Skeletal muscle cell (primary cell): ENCODE data around the gene FZD4.
"Not testable (repeated sequence)": the region's sequence is repeated elsewhere in the genome, so short reads cannot be mapped to it uniquely, and the experiment has no call there.

Source experiments
- DNase-seq: peaks from one replicate; pipeline ENCODE4 v3.0.0-alpha.2; 2010; ENCODE audit warnings: low read depth
- H3K4me3 ChIP-seq: 2 replicates; pipeline ENCODE4 v1.5.1; 2011; ENCODE audit warnings: low read depth, mild to moderate bottlenecking, control low read depth, low read length, moderate library complexity

FZD4 gene

DNA sequence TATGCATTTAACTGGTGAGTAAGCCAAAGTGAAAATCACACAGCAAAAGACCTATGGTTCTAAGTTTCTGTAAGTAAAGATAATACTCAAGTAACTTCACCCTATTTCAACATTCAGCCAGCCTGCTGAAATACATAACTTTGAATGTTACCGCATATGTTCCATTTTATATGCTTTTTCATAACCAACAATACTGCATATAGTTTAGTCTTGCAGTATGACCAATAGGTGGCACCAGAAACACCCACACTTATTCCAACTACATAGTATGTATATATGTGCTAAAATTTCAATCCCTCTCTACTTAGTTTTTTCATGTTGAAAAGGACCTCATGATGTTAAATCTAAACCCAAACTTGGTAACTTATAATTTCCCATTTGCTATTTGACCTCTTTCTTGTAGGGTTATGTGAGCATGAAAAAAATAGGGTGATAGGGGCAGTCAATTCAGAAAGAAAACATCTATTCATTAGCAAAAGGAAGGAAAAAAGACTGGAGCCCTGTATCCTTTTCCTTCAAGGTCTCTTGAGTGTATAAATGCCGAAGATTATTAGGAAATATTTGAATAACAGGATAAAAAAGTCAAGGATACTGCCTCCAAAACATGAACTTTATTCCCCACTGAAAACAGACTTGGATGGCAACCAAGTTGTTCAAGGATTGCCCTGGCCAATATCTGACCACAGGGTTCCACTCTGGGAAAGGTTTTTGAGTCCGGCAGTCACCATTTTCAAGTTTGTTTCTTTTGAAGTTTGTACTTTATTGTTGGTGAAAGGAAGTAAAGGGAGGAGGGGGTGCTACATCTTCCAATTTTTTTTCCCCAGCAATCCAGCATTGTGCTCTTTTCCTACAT, 23.8 kb upstream of the FZD4 start:
- H3K4me3 ChIP-seq = no peak overlapping the region
- DNase-seq = no peak

DNA sequence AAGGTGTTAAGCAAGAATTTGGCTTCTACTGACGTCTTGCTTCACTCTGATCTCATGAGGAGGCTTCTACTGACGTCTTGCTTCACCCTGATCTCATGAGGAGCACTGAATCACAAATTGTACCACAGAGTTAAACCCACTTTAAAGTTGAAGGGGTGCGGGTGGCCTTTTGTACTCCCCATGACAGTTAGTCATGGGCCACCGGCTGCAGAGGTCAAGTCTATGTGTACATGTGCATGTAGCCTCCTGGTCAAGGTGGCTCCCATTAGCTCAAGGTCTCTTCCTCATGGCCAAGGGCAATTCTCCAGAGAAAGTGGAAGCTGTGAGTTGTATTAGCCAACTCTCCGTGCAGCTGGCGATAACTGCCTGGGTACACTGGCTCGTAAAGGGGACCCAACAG, 23.1 kb upstream of the FZD4 start:
- H3K4me3 ChIP-seq = no peak overlapping the region
- no peak for DNase-seq

DNA sequence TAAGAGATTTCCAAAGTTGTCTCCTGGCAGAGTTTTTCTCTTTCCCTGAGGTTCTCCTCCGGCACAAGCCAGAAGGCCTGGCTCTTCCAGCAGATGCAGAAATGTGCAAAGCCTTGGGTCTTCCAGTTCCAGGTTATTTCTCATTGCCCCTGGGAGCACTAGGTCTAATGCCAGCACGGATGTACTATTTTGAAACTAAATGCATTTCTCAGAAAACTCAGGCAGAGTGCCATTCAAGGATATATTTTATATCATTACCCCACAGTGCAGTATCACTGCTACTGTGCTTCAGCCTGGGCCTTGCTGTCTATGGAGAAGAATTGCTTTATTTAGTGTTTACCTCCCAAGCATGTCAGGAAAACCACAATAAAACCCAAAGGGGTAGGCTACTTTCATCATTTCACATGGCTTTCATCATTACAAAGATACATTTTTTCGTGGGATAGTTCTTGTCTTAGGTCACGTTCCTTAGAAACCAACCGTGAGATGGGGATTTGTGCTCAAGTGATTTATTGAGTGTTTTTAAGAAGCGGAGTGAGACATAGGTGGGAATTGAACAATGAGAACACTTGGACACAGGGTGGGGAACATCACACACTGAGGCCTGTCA, 22.4 kb upstream of the FZD4 start:
- no peak overlapping the region for H3K4me3 ChIP-seq
- no peak for DNase-seq

DNA sequence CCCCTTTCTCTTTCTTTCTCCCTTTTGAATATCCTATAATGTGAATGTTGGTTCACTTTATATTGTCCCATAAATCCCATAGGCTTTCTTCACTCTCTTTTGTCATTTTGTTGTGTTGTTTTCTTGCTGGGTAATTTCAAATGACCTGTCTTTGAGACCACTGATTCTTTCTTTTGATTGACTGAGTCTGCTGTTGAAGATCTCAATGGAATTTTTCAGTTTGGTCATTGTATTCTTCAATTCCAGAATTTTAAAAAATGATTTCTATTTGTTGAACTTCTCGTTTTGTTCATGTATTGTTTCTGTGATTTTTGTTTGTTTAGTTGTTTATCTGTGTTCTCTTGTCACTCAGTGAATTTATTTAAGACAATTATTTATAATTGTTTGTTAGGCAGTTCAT, 17.5 kb upstream of the FZD4 start:
- no peak overlapping the region for H3K4me3 ChIP-seq
- no peak for DNase-seq

DNA sequence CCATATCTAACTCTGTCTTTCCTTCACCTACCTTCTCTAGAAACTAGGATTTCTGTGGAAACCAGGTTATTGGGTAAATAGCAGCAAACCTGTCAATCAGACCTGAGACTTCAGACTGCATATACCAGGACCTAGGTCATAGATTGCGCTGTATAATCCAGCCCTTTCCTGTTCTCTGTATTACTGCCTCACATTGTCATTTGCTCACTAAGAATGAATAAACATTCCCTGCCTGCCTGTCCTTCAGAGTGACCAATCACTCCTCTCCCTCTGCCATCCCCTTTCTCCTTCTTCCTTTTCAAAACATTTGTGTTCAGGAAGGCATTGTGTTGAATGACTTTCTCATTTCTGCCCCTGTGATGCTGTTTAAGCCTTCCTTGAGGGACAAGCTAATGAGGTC, 14.1 kb upstream of the FZD4 start:
- DNase-seq = no peak
- no peak overlapping the region for H3K4me3 ChIP-seq

DNA sequence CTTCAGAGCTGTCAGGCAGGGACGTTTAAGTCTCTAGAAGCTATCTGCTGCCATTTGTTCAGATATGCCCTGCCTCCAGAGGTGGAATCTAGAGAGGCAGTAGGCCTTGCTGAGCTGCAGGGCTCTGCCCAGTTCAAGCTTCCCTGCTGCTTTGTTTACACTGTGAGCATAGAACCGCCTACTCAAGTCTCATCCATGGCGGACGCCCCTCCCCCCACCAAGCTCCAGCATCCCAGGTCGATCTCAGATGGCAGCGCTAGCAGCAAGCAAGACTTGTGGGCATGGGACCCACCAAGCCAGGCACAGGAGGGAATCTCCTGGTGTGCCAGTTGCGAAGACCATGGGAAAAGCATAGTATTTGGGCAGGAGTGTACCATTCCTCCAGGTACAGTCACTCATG, 12.4 kb upstream of the FZD4 start:
- DNase-seq, H3K4me3 ChIP-seq: not testable (repeated sequence)

DNA sequence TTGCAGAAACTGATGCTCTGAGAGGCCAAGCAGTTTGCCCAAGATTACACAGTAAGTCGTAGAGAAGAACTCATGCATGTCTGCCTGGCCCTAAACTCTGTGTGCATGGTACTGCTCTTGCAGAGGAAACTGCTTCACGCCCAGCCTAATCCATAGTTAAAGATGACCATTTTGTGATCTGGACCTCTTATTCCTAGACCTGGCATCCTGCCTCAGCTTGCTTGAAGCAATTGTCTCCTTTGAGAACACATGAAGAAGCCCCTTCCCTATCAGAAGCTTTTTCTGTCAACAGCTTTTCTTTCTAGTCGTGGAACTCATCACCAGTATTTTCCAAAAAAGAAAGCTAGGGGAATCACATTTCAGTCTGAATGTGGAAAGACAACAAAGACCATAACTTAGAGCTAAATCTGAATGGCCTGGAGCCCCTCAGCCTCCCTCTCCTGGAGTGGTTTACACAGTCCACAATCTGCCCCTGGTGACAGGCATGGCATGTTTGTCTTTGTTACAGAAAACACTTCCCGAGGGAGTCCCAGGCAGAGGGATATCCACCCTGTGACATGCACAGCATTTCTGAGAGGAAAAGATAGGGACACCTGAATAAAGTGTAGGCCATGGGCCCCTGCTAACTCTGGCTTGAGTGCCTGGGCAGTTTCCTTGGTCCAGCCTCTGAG, 2.9 kb upstream of the FZD4 start:
- H3K4me3 ChIP-seq = no peak overlapping the region
- no peak for DNase-seq

DNA sequence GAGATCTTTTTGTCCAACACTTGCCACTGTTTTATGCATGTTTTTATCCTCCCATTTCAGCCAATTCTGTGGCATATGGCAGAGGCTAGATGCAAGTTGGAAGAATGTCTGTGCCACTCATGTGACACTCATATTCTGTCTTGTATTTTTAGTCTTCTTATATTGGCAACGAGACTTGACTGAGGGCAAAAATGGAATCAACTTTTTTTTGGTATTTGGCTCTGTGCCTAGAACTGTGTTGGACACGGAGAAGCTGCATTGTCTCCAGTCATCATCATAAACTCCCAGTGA, 1.7 kb upstream of the FZD4 start:
- no peak for DNase-seq

DNA sequence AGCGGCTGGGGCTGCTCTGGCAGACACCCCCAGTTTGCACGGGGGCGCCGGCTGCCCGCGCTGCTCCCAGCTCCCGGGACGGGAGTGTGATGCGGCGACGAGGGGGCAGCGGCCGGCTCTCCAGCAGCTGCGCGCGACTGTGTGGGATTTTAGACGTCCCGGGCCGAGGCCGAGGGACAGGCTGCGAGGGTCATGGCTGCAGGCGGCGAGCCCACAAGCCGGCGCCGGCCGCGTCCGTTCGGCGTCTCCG, 159 bp downstream of the FZD4 start:
- H3K4me3 ChIP-seq = peak overlapping the region; percentile 78
- no peak for DNase-seq

More for the DNA sequence above, 1.7 kb upstream of the FZD4 start:
- no peak overlapping the region for H3K4me3 ChIP-seq

DNA sequence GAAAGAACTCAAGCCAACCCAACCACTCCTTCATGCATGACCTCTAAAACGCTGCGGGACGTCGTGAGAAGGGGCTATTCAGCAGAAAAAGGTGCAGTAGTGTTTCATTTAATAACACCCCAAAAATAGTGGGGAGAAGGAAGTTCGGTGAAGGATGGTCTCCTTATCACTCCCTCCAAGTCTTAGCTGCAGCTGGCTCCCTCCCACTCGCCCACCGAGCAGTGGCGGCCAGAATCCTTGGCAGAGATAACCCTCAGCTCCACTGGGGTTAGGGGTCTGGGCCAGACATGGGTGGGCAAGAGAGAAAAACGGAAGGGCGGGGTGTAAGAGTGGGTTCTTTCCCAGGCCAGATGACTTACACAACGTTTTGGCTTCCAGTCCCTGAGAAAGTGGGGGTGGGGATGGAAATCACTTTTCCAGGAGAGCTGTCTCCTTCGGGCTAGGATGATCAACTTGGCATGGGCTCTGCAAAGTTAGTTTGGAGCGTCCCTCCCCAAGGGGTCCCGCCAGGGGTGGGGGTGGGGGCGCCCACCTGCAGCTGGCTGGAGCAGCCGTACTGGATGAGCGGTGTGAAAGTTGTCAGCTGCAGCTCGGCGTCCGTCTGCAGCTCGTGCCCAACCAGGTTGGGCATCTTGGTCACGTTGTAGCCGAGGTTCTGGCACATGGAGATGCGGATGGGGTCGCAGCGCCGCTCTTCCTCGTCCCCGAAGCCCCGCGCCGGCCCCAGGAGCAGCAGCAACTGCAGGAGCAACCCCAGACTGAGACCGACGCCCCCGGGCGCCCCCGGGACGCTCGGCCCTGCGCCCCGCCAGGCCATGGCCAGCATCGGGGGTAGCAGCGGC, 705 bp downstream of the FZD4 start:
- DNase-seq = no peak
- H3K4me3 ChIP-seq = peak overlapping the region; percentile 78

DNA sequence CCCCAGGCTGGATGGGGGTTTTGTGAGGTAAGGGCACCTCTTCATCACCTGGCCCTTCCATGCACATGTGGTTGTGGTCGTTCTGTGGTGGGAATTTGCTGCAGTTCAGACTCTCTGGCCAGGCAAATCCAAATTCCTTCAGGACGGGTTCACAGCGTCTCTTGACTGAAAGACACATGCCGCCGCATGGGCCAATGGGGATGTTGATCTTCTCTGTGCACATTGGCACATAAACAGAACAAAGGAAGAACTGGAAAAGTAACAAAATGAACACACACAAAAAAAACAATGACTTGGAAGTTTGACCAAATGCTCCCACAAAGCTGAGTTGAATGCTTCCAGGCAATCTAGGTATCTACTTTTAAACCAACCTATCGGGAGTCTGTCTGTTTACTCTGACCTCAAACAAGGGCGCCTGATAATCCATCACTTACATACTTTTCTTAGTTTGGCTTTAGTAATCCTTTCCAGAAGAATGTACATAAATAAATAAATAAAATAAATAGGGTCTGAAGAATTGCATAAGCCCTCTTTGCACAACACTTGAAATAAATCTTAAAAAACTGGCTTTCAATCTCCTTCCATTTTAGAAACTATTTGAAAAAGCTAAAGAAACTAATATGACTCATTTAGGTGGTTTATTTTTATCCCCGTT, 2.8 kb downstream of the FZD4 start:
- no peak for DNase-seq

DNA sequence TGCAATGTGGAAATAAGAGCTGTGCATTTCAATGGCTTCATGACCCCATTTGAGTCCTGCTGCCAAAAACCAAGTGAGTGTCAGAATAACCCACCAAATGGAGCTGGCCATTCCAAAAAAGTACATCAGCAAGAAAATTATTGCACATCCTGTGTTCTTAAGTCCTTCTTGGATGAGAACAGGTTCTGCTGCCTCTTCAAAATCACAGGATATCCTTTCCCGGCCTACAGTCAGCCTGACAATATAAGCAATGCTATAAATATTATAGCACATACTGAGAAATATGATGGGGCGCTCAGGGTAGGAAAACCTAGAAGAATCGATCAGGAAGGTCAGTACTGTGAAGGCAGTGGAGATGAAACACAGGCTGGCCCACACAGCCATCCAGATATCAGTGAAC, 3.5 kb downstream of the FZD4 start:
- no peak overlapping the region for H3K4me3 ChIP-seq
- DNase-seq = no peak

More for the DNA sequence above, 2.8 kb downstream of the FZD4 start:
- no peak overlapping the region for H3K4me3 ChIP-seq

DNA sequence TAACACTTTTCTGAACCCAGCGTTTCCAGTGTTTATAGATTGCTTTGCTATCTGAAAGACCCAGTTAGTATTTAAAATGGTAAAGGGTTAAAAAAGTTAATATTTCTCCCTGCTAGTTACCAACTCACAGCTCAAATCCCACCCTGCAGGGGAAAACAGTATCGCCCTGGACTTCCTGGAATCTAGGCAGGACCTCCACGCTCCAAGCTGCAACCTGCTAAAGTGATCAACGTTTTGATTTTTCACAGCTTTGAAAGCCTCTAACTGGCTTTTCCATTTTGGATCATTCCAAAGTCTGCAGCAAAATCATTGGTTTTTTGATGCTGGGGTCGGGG, 4.6 kb downstream of the FZD4 start:
- no peak for DNase-seq

DNA sequence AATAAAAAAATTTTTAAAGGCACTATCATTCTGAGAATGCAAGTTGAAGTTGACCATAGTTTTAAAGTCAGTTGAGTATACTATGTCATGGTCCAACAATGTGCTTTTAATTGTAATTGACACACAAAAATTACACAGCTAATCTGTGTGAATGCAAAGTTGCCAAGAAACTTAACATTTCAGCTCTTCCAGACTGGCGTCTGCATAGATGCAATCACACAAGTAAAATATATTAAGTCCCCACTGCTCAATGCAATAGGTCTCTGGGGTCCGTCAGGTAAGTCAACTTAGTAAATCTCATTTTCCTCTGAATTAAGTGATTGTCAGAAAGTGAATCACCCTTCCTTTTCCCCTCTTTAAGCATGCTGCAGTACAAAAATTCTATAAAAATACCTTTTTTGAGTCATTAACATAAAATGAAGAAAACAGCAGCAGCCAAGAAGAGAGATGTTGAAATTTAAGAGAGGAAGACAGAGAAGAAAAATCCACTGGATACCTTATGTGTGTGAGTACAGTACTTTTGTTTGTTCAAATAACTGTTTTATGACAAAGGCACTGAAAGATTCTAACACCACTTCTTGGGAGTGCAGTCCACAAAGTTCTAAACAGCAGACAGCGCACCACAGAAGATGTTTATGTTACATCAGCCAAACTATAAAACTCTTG, 5.1 kb downstream of the FZD4 start:
- no peak overlapping the region for H3K4me3 ChIP-seq
- DNase-seq = no peak

More for the DNA sequence above, 4.6 kb downstream of the FZD4 start:
- H3K4me3 ChIP-seq = no peak overlapping the region

DNA sequence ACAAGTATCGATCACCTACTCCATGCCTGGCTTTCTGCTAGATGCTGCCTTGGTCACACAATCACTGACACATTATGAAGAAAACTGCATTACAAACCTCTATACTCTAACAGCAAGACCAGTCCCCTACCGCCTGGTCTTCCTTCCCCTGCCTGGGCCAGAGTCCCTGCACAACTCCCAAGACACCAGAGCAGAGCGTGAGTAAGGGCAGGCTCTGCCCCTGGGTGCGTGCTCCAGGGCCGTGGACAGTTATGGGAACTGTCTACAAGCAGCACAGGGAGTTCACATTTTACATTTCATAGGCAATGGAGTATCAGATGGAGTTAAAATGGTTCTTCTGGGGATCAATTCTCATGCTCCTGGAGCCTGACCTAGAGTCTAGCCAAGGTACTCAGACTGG, 6.5 kb downstream of the FZD4 start:
- no peak overlapping the region for H3K4me3 ChIP-seq
- no peak for DNase-seq

DNA sequence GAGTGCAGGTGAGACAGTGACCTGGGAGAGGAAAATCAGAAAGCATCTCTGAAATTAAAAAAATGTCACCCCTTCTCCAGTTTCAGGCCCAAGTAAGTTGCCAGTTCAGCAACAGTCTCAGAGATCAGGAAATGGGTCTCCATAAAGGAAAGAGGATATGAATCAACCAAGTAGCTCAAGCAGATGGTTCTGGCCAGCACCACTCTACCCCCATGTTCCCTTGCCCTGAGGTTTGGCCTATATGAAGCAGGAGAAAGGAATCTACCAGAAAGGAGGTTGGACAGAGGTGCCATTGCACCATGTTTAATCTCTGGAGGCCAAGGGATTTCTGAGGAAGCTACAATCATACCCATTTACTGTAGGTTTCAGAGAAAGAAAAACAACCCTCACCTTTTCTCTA, 7.7 kb downstream of the FZD4 start:
- DNase-seq = peak; percentile 75
- H3K4me3 ChIP-seq = no peak overlapping the region

DNA sequence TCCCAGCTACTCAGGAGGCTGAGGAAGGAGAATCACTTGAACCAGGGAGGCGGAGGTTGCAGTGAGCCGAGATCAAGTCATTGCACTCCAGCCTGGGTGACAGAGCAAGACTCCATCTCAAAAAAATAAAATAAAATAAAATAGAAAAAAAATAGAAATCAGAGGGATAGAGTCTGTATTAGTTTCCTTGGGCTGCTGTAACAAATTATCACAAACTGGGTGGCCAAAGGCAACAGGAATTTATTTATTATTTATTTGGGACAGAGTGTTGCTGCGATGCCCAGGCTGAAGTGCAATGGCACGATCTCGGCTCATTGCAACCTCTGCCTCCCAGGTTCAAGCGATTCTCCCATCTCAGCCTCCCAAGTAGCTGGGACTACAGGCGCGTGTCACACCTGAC, 11.7 kb downstream of the FZD4 start:
- DNase-seq = not testable (repeated sequence)

DNA sequence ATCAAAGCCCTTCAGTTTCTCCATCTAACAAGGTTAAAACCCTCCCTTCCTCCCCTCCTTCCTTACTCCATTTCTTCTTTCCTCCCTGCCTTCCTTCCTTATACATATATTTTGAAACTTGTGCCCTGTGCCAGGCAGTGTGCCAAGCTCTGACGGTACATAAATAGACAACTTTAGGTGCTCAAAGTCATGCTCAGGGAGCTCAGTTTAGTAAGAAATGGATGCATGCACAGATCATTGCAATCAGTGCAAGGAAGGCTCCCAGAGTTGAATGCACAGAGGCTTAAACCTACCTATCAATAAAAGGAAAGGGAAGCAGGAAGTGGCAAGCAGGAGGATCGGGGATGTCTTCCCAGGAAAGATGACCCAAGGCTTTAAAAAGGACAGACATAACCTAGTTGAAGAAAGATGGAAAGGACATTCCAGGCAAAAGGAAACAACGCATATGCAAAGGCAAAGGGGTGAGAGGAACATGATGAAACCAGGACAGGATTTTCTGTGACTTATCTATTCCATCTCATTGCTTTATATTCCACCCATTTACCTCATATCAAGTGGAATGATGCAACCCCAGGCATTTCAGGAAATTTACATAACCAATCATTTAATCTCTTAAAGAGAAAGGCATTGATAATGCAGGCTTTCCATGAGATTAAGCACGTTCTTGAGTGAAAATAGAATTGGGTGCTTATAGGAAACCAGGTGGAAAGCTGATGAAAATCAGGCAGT, 13.2 kb downstream of the FZD4 start:
- DNase-seq = no peak
- H3K4me3 ChIP-seq = no peak overlapping the region

More for the DNA sequence above, 11.7 kb downstream of the FZD4 start:
- not testable (repeated sequence) for H3K4me3 ChIP-seq
